GM12873 (cell line): ENCODE results near the gene GPR153.
A peak's percentile ranks its signal among the peaks of the same experiment; 100 is the strongest.

Experiments used
- CTCF ChIP-seq: IDR thresholded peaks from 2 replicates; pipeline ENCODE4 v1.5.1; 2012; ENCODE audit warnings: low read depth, mild to moderate bottlenecking, moderate library complexity, low read length, control low read depth; ENCODE audit not compliant: insufficient read depth; ENCODE audit errors: missing control alignments

Gene GPR153

GRCh38 chr1:6285336-6285735 lies 24.4 kb upstream of the GPR153 start:
- no peak for TF ChIP-seq CTCF

GRCh38 chr1:6282577-6283270 lies 21.8 kb upstream of the GPR153 start:
- TF ChIP-seq CTCF = no peak

GRCh38 chr1:6281511-6282402 lies 20.9 kb upstream of the GPR153 start:
- no peak for TF ChIP-seq CTCF

- TF ChIP-seq CTCF = peak; percentile 9
Measured at GRCh38 chr1:6280761-6281451, 20.0 kb upstream of the GPR153 start.

GRCh38 chr1:6279613-6280383 lies 18.9 kb upstream of the GPR153 start:
- TF ChIP-seq CTCF = no peak

GRCh38 chr1:6279066-6279465 lies 18.2 kb upstream of the GPR153 start:
- TF ChIP-seq CTCF = no peak
